Ovary (tissue), 3 donors: ENCODE results near the gene DIDO1.

Experiments used
- EP300 ChIP-seq: sonication (generic); formaldehyde crosslinking; IDR thresholded peaks from one replicate; pipeline ENCODE4 v1.6.1; 2017; ENCODE audit warnings: antibody characterized with exemption
- POLR2A ChIP-seq: fragments of 450-650 bp; IDR thresholded peaks from one replicate; pipeline ENCODE4 v1.6.1; 2017; ENCODE audit warnings: antibody characterized with exemption, mild to moderate bottlenecking, moderate library complexity
- TF ChIP-seq, protein P1 (sequence below), 3 donors: fragments of 450-650 bp in 2 of 3; fragments of 200-600 bp in 1 of 3; IDR thresholded peaks; one replicate each; pipeline versions ENCODE4 v1.5.1 to v1.8.0; 2016 to 2022; ENCODE audit warnings: antibody characterized with exemption in 3 of 3, mild to moderate bottlenecking in 1 of 3
- donor health status: DM: no; HTN: no; CAD: no.

GRCh38 chr20:62839816-62840215, 86.5 kb downstream of the DIDO1 start:
- TF ChIP-seq, protein P1, sequence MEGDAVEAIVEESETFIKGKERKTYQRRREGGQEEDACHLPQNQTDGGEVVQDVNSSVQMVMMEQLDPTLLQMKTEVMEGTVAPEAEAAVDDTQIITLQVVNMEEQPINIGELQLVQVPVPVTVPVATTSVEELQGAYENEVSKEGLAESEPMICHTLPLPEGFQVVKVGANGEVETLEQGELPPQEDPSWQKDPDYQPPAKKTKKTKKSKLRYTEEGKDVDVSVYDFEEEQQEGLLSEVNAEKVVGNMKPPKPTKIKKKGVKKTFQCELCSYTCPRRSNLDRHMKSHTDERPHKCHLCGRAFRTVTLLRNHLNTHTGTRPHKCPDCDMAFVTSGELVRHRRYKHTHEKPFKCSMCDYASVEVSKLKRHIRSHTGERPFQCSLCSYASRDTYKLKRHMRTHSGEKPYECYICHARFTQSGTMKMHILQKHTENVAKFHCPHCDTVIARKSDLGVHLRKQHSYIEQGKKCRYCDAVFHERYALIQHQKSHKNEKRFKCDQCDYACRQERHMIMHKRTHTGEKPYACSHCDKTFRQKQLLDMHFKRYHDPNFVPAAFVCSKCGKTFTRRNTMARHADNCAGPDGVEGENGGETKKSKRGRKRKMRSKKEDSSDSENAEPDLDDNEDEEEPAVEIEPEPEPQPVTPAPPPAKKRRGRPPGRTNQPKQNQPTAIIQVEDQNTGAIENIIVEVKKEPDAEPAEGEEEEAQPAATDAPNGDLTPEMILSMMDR (IDR thresholded peaks at IDR 0.05): no peak
- TF ChIP-seq POLR2A (no peak), EP300 (no peak)
